ENCODE data around the gene KCTD11.
A peak's percentile ranks its signal among the peaks of the same experiment; 100 is the strongest.

The KCTD11 gene

DNA sequence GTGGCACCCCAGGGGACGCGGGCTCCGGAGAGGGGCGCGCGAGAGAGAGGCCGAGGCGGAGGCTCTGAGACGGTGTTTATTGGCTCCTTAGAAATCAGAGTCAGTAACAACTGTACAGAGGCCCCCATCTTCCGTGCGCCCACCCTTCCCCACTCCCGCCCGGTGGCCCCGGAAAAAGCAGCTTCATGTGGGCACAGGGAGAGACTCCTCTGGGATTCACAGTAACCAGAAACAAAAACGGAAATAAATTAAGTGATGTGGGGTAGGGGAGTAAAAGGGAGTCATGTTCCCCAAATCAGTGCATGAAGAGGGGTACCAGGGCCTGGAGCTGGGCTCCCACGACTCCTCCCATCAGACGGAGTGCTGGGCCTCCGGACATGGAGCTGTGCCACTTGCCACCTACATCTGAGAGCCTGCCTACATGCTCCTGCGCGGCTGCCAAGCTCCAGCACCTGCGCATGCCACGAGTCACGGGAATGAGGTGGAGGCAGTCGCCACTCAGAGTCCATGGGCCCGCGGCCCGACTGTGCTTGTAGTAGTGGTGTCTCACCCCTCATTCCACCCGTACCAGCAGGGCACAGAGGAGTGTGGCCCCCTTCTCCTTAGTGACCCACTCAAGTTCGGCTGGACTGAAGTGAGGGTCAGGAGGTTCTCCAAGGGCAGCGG is 36.3 kb upstream of the KCTD11 start:
- DNase-seq (no peak), ATAC-seq (no peak)
- H3K9me3 Mint-ChIP-seq, result no peaks in the 10 kb centered on the region
- peaks cover 45% of the 10 kb centered on the region for H3K4me1 Mint-ChIP-seq
- H3K4me3 Mint-ChIP-seq, result peak overlapping the region; percentile 98
- H3K27ac Mint-ChIP-seq, result peak overlapping the region; percentile 87
- H3K27me3 Mint-ChIP-seq, result no peaks in the 10 kb centered on the region
- peaks cover 46% of the 10 kb centered on the region for H3K36me3 Mint-ChIP-seq (ENCODE audit: low read depth)

DNA sequence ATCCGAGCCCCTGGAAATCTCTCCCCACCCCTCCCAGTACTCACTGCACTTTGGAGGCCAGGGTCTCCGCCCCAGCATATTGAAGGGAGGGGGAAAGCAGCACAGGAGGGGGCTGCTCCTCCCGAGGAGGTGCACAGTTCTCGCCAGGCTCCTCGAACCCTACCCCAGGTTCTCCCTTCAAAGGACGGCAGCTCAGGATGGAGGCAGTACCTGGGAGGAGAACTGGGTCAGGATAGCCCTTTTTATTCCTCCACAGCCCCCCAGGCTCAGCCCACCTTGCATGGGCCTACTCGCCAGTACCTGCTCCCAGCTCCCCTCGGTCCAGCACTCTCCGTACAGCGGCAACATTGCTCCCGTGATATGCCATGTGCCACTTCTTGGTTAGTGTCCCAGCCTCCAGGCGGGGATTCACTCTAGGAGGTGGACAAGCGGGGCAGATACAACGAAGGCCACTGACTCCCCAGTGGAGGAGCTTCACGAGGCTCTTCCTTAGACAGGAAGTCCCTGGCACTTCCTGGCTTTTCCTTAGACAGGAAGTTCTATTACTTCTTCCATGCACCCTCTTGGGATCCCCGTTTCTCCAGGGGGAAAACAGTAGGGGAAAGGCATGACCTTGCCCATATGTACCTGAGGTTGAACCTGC is 34.7 kb upstream of the KCTD11 start:
- DNase-seq, result no peak
- H3K4me1 Mint-ChIP-seq, result peaks cover 33% of the 10 kb centered on the region
- no peak for ATAC-seq
- H3K4me3 Mint-ChIP-seq, result no peak overlapping the region
- H3K27ac Mint-ChIP-seq, result no peak overlapping the region
- peaks cover 41% of the 10 kb centered on the region for H3K36me3 Mint-ChIP-seq (ENCODE audit: low read depth)
- no peaks in the 10 kb centered on the region for H3K9me3 Mint-ChIP-seq
- no peaks in the 10 kb centered on the region for H3K27me3 Mint-ChIP-seq

DNA sequence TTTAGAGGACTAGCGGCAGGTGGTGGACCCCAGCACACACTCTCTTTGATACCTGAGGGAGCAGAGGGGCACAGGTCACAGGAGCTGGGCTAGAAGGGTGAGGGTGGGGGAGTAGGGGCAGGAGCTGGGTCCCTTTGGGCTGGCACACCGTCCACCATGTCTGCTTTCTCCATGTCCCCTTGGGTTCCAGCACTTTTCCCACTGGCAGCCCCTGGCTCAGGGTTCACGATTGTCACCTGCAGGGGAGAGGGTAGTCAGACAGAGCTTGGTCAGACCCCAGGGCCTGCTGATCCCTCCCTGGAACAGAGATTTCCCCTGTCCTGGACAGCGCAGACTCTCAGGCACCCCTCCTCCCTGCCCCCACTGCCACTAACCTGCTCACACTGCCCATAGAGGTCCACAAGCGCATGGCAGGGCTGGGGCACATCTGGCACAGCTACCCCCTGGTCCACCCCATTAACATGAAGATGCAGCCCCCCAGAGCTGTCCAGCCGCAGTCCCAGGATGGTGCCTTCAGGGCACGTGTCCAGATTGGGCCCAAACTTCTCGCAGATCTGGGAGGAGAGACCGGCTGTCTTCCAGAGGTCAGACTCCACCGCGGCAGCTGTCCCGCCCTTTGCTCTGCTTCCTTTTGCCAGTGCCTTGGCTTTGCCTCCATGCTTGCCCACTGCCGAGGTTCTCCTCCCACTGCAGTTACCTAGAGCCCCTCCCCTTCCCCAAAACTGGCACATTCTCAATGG is 33.7 kb upstream of the KCTD11 start:
- H3K4me1 Mint-ChIP-seq, result peaks cover 23% of the 10 kb centered on the region
- no peak for DNase-seq
- ATAC-seq, result no peak
- H3K9me3 Mint-ChIP-seq, result no peaks in the 10 kb centered on the region
- H3K4me3 Mint-ChIP-seq, result no peak overlapping the region
- no peaks in the 10 kb centered on the region for H3K27me3 Mint-ChIP-seq
- H3K27ac Mint-ChIP-seq, result no peak overlapping the region
- H3K36me3 Mint-ChIP-seq (ENCODE audit: low read depth), result peaks cover 34% of the 10 kb centered on the region

DNA sequence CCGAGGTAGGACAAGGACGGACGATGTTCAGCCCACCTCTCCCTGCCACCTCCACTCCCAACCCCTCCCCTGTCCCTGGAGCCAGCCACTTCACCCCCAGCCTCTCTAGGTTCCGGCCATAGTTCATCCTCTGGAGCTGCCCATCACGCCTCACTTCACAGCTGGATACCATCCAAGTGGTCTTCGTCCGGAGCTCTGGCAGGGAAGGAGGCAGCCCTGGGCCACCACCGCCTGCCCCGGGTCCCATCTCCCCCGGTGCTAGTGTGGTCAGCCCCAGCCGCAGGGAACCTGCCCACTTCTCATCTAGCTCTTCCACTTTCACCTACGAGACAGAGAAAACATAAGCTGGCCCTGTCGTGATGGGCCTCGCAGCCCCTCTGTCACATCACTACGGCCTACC is 30.5 kb upstream of the KCTD11 start:
- DNase-seq (no peak), ATAC-seq (no peak)
- no peak overlapping the region for H3K4me3 Mint-ChIP-seq
- peaks cover 4% of the 10 kb centered on the region for H3K4me1 Mint-ChIP-seq
- H3K36me3 Mint-ChIP-seq (ENCODE audit: low read depth), result peaks cover 21% of the 10 kb centered on the region
- no peaks in the 10 kb centered on the region for H3K27me3 Mint-ChIP-seq
- no peaks in the 10 kb centered on the region for H3K9me3 Mint-ChIP-seq
- no peak overlapping the region for H3K27ac Mint-ChIP-seq

DNA sequence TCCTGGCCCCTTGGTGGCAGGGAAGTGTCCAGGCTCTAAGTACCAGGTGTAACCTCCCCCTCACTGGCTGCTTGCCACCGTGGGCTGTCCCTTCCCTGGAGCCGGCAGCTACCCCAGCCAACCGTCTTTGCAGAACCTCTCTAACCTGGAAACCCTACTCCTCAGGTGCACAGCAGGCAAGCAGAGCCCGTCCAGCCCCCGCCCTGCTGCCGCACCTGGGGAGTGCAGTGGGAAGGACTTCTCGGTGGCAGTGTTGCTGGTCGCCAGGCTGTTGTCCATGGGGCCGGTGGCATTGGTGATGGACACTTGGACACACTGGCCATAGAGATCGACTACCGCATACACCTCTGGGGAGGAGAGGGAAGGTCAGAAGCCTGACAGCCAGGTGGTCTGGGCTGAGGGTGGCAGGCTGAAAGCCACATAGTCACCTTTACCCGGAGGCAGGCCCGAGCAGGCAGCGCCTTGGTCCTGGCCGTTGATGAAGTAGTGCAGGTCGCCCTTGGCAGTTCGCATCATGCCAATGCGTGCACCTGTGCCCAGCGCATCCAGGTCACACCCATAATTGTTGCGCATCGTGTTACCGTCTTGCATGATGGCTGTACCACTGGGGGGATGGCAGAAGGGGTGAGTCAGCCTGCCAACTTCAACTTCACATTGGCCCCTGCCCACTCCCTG is 29.3 kb upstream of the KCTD11 start:
- no peaks in the 10 kb centered on the region for H3K9me3 Mint-ChIP-seq
- H3K36me3 Mint-ChIP-seq (ENCODE audit: low read depth), result peaks cover 19% of the 10 kb centered on the region
- H3K4me1 Mint-ChIP-seq, result peaks cover 8% of the 10 kb centered on the region
- H3K27ac Mint-ChIP-seq, result no peak overlapping the region
- no peak overlapping the region for H3K4me3 Mint-ChIP-seq
- no peak for ATAC-seq
- DNase-seq, result no peak
- H3K27me3 Mint-ChIP-seq, result no peaks in the 10 kb centered on the region

DNA sequence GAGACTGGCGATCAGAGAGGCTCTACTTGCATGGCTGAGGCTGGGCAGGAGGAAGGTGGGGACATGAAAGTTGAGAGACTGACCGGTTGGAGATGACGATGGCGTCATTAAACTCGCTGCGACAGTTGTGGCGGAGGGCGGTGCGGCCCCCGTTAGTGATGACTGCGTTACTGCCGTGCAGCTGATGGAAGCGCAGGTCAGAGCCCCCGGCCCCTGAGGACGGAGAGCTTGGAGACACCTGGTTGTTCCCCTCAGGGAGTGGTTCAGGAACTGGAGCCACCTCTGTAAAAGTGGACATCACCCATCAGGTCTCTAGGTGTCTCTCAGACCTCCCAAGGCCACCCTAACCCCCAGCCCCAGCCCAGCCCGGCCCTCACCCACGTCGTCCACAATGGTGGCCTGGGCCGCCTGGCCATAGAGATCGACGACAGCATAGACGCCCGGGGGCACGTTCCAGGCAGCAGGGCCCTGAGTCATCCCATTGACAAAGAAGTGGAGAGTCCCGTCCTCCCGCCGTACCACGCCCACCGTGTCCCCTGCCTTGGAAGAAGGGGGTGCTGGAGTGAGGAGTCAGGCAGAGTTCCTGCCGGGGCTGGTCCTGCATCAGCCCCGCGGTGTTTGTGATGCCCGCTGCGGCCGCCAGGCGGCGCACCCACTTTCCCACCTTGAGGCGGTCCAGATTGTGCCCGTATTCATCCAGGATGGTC is 28.1 kb upstream of the KCTD11 start:
- no peaks in the 10 kb centered on the region for H3K9me3 Mint-ChIP-seq
- no peak overlapping the region for H3K4me3 Mint-ChIP-seq
- no peaks in the 10 kb centered on the region for H3K27me3 Mint-ChIP-seq
- DNase-seq, result peak; percentile 76
- peak; percentile 35 for ATAC-seq
- H3K4me1 Mint-ChIP-seq, result peaks cover 19% of the 10 kb centered on the region
- H3K36me3 Mint-ChIP-seq (ENCODE audit: low read depth), result peaks cover 19% of the 10 kb centered on the region
- H3K27ac Mint-ChIP-seq, result no peak overlapping the region

DNA sequence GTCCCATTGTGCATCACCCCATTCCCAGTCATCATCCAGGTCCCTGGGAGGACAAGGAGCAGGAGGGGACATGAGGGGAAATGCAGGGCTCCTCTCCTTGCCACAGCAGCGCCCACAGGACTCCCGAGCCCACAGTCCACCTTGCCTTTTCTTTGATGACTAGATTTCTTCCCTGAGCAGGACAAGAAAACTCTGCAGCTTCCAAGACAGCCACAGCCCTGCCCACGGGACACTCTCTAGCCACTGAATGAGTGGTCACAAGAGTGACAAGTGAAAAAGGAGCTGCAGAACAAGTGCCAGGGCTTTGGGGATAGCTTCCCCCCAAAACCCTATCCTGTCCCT is 27.6 kb upstream of the KCTD11 start:
- H3K36me3 Mint-ChIP-seq (ENCODE audit: low read depth), result peaks cover 21% of the 10 kb centered on the region
- peaks cover 2% of the 10 kb centered on the region for H3K27me3 Mint-ChIP-seq
- no peaks in the 10 kb centered on the region for H3K9me3 Mint-ChIP-seq
- no peak overlapping the region for H3K27ac Mint-ChIP-seq
- ATAC-seq, result no peak
- H3K4me3 Mint-ChIP-seq, result no peak overlapping the region
- DNase-seq, result no peak
- peaks cover 21% of the 10 kb centered on the region for H3K4me1 Mint-ChIP-seq

DNA sequence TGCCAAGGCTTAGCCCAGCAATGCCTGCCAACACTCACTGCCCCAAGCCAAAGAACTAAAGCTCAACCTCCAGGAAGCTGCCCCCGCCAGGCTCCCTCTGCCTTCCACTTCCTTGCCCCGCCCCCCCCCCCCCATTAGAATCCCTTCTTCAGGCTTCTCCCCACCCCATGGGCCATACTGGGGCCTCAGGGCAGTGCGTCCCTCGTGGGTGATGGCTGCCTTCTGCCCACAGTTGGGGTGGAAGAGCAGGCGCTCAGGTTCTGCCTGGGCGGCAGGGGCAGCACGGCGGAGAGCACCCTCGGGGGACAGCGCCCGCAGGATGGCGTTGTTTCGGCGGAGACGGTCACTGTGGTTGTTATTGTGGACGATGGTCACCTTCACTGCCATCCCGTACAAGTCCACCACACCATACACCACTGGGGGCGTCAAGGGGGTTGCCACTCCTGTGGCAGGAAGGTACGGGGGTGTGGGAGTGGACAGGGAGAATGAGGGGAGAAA is 26.9 kb upstream of the KCTD11 start:
- Mint-ChIP-seq H3K36me3 (ENCODE audit: low read depth) (peaks cover 21% of the 10 kb centered on the region), H3K9me3 (no peaks in the 10 kb centered on the region), H3K4me3 (no peak overlapping the region), H3K27ac (no peak overlapping the region), H3K4me1 (peaks cover 28% of the 10 kb centered on the region), H3K27me3 (peaks cover 4% of the 10 kb centered on the region)
- ATAC-seq, result no peak
- no peak for DNase-seq

DNA sequence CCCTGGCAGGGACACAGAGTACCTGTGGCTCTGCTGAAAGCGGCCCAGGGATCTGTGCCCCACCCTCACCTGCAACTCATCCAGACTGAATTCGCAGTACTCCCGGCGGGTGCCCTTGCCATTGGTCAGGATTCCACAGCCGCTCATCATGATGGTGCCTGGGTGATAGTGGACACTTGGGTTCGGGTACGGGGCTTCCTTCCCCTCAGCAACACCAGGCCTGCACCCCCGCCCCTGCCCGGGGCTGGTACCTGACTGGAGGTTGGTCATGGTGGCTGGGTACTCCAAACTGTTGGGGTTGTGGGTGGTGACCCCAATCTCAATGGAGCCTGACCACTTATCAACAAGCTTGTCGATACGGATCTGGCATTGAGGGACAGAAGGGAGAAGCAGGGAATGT is 25.8 kb upstream of the KCTD11 start:
- Mint-ChIP-seq H3K9me3 (no peaks in the 10 kb centered on the region), H3K27me3 (peaks cover 4% of the 10 kb centered on the region), H3K27ac (no peak overlapping the region), H3K36me3 (ENCODE audit: low read depth) (peaks cover 18% of the 10 kb centered on the region), H3K4me1 (peaks cover 36% of the 10 kb centered on the region), H3K4me3 (no peak overlapping the region)
- ATAC-seq (no peak), DNase-seq (no peak)

DNA sequence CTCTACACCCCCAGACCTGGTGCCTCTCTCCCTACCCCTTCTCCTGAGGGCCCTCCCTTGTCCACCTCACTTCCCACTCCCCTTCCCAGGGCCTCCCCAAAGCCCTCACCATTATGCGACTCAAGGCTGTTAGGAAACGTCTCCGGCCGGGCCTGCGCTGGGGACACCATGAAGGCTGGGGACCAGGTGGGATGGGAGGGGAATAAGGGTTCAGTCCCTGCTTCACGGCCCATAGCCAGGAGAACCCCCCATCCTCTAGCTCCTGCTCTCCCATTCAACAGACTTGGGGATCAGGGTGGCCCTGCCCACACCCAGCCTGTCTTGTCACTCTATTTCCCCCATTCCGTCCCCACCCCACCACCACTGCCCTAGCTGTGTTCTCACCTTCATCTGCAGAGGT is 24.9 kb upstream of the KCTD11 start:
- no peaks in the 10 kb centered on the region for H3K9me3 Mint-ChIP-seq
- DNase-seq, result no peak
- H3K36me3 Mint-ChIP-seq (ENCODE audit: low read depth), result peaks cover 12% of the 10 kb centered on the region
- no peak overlapping the region for H3K4me3 Mint-ChIP-seq
- no peak for ATAC-seq
- H3K4me1 Mint-ChIP-seq, result peaks cover 39% of the 10 kb centered on the region
- H3K27me3 Mint-ChIP-seq, result peaks cover 4% of the 10 kb centered on the region
- no peak overlapping the region for H3K27ac Mint-ChIP-seq

DNA sequence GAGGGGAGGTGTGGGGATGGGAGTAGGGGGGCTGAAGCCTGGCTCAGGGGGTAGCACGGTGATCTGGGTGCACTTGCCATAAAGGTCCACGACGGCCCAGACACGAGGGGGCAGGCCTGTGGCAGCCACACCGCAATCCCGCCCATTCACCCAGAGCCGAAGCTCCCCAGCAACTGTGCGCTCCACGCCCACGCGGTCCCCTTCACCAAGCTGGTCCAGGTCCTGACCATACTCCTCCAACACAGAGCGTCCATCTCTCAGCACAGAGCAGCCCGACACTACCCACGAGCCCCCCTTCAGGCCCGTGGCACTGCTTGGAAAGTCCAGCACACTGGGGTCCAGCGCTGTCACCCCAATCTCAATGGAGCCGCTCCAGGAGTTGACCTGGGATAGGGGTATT is 24.5 kb upstream of the KCTD11 start:
- H3K27ac Mint-ChIP-seq, result no peak overlapping the region
- H3K27me3 Mint-ChIP-seq, result peaks cover 4% of the 10 kb centered on the region
- peaks cover 8% of the 10 kb centered on the region for H3K36me3 Mint-ChIP-seq (ENCODE audit: low read depth)
- no peak for DNase-seq
- ATAC-seq, result no peak
- H3K9me3 Mint-ChIP-seq, result no peaks in the 10 kb centered on the region
- no peak overlapping the region for H3K4me3 Mint-ChIP-seq
- H3K4me1 Mint-ChIP-seq, result peaks cover 44% of the 10 kb centered on the region

DNA sequence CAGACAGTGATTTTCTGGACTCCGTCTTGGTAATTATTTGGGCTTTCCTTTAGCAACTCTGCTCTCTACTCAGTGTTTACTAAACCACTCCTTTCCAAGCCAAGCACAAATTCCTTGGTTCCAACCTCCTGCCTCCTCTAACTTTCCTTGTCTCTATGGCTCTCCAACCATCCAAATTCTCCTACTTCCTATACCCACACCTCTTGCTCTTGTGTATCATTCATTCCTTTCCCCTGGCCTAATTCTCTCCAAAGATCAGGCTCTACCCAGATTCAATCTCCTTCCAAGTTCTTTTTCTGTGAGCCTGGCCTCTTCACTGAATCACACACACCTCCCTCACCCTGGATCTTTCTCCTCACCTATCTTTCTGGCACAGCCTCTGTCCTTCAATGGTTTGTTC is 24.0 kb upstream of the KCTD11 start:
- no peak for DNase-seq
- peaks cover 7% of the 10 kb centered on the region for H3K36me3 Mint-ChIP-seq (ENCODE audit: low read depth)
- H3K27ac Mint-ChIP-seq, result peak overlapping the region; percentile 89
- no peaks in the 10 kb centered on the region for H3K9me3 Mint-ChIP-seq
- ATAC-seq, result no peak
- H3K27me3 Mint-ChIP-seq, result peaks cover 4% of the 10 kb centered on the region
- H3K4me3 Mint-ChIP-seq, result peak overlapping the region; percentile 97
- H3K4me1 Mint-ChIP-seq, result peaks cover 48% of the 10 kb centered on the region

DNA sequence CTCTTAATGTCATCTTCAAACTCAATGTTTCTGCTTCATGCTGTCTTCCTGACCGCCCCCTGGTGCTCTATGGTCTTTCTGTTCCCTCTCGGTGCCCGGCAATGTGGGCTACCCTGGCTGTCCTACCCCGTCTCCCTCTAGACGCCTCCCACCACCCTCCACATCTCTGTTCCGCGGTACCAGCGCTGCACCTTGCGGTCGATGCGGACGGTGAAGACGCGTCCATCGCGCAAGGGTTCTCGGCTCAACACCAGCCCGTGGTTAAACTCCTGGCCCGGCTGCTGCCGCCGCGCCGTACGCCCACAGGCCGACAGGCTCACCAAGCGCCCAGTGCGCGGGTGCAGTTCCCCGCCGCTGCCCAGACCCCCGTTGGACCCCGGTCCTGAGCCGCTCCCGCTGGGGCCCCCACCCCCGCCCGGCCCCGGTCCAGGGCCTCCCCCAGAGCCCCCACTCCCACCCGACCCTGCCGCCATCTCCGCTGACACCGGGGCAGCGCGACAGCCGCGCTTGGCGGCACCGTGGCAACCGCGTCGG is 23.1 kb upstream of the KCTD11 start, which contains the start of gene NEURL4:
NEURL4 (minus strand) TSS at position 496 of the 534 bp plus-strand sequence; CDS start at position 473, 23 bp downstream.
- ATAC-seq (peak; percentile 2), DNase-seq (peak; percentile 45)
- Mint-ChIP-seq H3K4me1 (peaks cover 52% of the 10 kb centered on the region), H3K36me3 (ENCODE audit: low read depth) (peaks cover 7% of the 10 kb centered on the region), H3K27ac (peak within 1 kb of the TSS; percentile 97), H3K9me3 (no peaks in the 10 kb centered on the region), H3K27me3 (peaks cover 4% of the 10 kb centered on the region), H3K4me3 (peak within 1 kb of the TSS; percentile 97)

Measured in activated naive CD8-positive, alpha-beta T cell treated with anti-CD3 and anti-CD28 coated beads, Interleukin-2, amount 50 U/mL, for 24 hours (primary cell).